Measurements from ENCODE around the gene TTC3. TPM values are rescaled to one million over a fixed set of nuclear protein-coding genes. Genes with fewer than 3 reads are reported as not detected.

The TTC3 gene
- total and polyA plus RNA-seq, 2 experiments from 2014 or later: 87.7 to 170 TPM

DNA sequence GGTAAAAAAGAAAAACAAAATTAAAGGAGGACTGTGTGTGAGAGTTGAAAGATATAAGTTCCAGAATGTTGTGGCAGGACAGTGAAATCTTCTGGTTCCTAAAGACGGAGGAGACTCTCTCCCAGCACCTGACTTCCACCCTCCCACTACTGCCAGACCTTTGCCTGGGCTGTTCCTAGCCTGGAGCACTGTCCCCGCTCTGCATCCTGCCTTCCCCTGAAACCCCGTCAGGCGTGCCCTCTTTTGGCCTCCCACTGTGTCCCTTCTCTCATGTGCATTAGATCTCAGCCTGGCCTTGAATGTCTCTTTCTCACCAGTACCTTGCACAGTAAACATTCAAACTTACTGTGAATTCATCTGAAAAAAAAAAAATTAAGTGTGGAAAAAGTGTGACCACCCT is 120.0 kb downstream of the TTC3 start:
- Histone ChIP-seq H3K27me3 (no peaks in the 10 kb centered on the region), H3K36me3 (peaks cover 28% of the 10 kb centered on the region), H3K9me3 (ENCODE audit: low read depth) (no peaks in the 10 kb centered on the region), H3K4me1 (ENCODE audit: low read depth) (no peaks in the 10 kb centered on the region), H3K27ac (no peak overlapping the region), H3K4me3 (no peak overlapping the region)
- TF ChIP-seq, protein P1, sequence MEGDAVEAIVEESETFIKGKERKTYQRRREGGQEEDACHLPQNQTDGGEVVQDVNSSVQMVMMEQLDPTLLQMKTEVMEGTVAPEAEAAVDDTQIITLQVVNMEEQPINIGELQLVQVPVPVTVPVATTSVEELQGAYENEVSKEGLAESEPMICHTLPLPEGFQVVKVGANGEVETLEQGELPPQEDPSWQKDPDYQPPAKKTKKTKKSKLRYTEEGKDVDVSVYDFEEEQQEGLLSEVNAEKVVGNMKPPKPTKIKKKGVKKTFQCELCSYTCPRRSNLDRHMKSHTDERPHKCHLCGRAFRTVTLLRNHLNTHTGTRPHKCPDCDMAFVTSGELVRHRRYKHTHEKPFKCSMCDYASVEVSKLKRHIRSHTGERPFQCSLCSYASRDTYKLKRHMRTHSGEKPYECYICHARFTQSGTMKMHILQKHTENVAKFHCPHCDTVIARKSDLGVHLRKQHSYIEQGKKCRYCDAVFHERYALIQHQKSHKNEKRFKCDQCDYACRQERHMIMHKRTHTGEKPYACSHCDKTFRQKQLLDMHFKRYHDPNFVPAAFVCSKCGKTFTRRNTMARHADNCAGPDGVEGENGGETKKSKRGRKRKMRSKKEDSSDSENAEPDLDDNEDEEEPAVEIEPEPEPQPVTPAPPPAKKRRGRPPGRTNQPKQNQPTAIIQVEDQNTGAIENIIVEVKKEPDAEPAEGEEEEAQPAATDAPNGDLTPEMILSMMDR (IDR thresholded peaks at IDR 0.05; ENCODE audit: low read depth, low read length): no peak
- no peak for DNase-seq (ENCODE audit: low read depth in 1 of 2, low spot score in 1 of 2)

DNA sequence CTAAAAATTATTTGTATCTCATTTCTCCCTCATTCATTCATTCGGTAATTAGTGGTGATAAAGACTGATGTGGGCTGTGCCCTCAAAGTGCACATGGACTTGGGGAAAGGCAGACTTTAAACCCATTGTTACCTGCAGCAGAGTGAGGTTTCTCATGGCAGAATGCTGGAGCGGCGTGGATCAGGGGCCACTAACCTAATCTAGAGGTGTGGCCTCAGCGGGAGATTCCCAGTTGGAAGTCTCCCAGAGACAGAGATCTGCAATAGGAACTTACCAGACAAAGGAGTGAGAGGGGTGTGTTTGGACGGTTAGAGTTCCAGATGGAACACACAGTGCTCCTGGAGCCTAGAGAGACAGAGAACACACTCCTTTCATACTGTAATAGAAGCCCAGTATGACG is 120.6 kb downstream of the TTC3 start:
- peaks cover 27% of the 10 kb centered on the region for H3K36me3 ChIP-seq
- no peak overlapping the region for H3K4me3 ChIP-seq

DNA sequence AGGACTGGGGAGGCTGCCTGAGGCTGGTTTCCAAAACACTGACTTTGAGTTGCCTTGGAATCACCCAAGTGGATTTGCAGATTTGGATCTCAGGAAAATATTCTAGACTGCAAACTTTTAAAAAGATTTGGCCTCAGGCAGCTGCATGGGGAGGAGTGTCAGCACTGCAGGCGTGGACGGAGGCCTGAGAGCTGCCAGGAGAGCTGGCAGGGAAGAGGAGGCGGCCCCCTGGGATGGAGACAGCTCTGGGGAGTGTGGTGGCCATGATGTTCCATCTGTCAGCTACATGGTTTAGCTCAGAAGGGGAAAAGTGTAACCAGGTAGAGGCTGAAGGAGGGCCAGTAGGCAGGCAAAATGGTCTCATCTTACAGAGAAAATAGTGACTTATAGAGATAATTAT is 122.0 kb downstream of the TTC3 start:
- TF ChIP-seq, protein P1 (IDR thresholded peaks at IDR 0.05; ENCODE audit: low read depth, low read length): no peak
- no peaks in the 10 kb centered on the region for H3K9me3 ChIP-seq (ENCODE audit: low read depth)
- no peaks in the 10 kb centered on the region for H3K27me3 ChIP-seq
- no peaks in the 10 kb centered on the region for H3K4me1 ChIP-seq (ENCODE audit: low read depth)
- peaks cover 32% of the 10 kb centered on the region for H3K36me3 ChIP-seq
- H3K4me3 ChIP-seq: no peak overlapping the region
- no peak for DNase-seq (ENCODE audit: low read depth in 1 of 2, low spot score in 1 of 2)
- no peak overlapping the region for H3K27ac ChIP-seq

More for the DNA sequence above, 120.6 kb downstream of the TTC3 start:
- Histone ChIP-seq H3K4me1 (ENCODE audit: low read depth) (no peaks in the 10 kb centered on the region), H3K27ac (no peak overlapping the region), H3K9me3 (ENCODE audit: low read depth) (no peaks in the 10 kb centered on the region), H3K27me3 (no peaks in the 10 kb centered on the region)
- TF ChIP-seq, protein P1 (IDR thresholded peaks at IDR 0.05; ENCODE audit: low read depth, low read length): no peak
- no peak for DNase-seq (ENCODE audit: low read depth in 1 of 2, low spot score in 1 of 2)

DNA sequence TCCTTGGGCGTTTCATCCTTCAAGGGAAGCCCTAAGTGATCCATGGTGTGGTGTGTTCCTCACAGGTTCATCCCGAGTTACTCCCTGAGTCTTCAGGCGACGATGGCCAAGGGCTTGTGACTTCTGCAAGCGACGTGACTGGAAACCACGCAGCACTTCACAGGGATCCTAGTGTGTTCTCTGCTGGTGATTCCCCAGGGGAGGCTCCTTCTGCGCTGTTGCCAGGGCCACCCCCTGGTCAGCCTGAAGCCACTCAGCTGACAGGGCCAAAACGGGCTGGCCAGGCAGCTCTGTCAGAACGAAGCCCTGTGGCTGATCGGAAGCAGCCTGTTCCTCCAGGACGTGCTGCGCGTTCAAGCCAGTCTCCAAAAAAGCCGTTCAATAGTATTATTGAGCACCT is 122.6 kb downstream of the TTC3 start:
- no peaks in the 10 kb centered on the region for H3K4me1 ChIP-seq (ENCODE audit: low read depth)
- no peaks in the 10 kb centered on the region for H3K9me3 ChIP-seq (ENCODE audit: low read depth)
- H3K27me3 ChIP-seq: no peaks in the 10 kb centered on the region
- H3K27ac ChIP-seq: no peak overlapping the region
- DNase-seq (ENCODE audit: low read depth in 1 of 2, low spot score in 1 of 2): no peak
- TF ChIP-seq, protein P1 (IDR thresholded peaks at IDR 0.05; ENCODE audit: low read depth, low read length): no peak
- no peak overlapping the region for H3K4me3 ChIP-seq
- H3K36me3 ChIP-seq: peaks cover 34% of the 10 kb centered on the region

DNA sequence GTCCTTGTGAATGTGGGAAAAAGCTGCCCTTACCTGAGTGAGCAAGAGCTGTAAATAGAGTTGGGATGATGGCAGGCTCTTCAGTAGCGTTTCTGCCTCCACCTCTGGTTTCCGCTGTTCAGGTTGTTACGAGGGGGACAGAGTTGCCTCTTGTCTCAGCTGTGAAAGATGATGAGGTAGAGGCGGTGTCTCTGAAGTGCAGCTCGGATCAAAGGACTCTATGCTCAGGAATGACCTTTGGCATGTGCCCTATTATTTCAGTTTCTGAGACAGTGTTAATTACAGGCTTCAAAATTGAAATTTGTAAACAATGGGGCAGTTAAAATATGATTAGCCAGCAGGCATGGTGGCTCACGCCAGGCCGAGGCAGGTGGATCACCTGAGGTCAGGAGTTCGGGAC is 123.8 kb downstream of the TTC3 start:
- no peaks in the 10 kb centered on the region for H3K9me3 ChIP-seq (ENCODE audit: low read depth)
- TF ChIP-seq, protein P1 (IDR thresholded peaks at IDR 0.05; ENCODE audit: low read depth, low read length): no peak
- H3K4me3 ChIP-seq: no peak overlapping the region
- no peaks in the 10 kb centered on the region for H3K27me3 ChIP-seq
- no peak for DNase-seq (ENCODE audit: low read depth in 1 of 2, low spot score in 1 of 2)
- peaks cover 33% of the 10 kb centered on the region for H3K36me3 ChIP-seq
- no peak overlapping the region for H3K27ac ChIP-seq
- H3K4me1 ChIP-seq (ENCODE audit: low read depth): no peaks in the 10 kb centered on the region

DNA sequence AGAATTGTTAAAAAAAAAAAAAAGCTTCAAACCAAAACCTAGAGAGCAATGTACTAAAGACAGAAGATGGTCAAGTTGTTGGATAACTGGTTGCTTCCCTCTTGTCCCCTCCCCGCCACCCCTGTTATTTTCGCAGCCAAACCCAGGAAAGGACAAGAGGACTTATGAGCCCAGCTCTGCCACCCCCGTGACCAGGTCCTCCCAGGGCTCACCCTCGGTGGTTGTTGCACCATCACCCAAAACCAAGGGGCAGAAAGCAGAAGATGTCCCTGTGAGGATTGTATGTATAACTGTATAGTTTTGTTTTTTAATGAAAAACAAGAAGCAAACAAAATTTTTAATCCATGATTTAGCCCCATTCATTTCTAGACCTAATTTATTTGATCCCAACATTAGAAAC is 124.7 kb downstream of the TTC3 start:
- TF ChIP-seq, protein P1 (IDR thresholded peaks at IDR 0.05; ENCODE audit: low read depth, low read length): no peak
- Histone ChIP-seq H3K4me1 (ENCODE audit: low read depth) (no peaks in the 10 kb centered on the region), H3K36me3 (peaks cover 42% of the 10 kb centered on the region), H3K27me3 (no peaks in the 10 kb centered on the region), H3K4me3 (no peak overlapping the region), H3K9me3 (ENCODE audit: low read depth) (no peaks in the 10 kb centered on the region), H3K27ac (no peak overlapping the region)
- DNase-seq (ENCODE audit: low read depth in 1 of 2, low spot score in 1 of 2): no peak
